SU-DHL-6 (cell line): ENCODE results near the gene SNX2.

Experiments
- H2AFZ ChIP-seq: fragments of 200-600 bp; sonication (generic); 2 replicates; pipeline ENCODE4 v1.6.1; 2014; ENCODE audit warnings: low read depth, mild to moderate bottlenecking, moderate library complexity, mixed read lengths, antibody characterized with exemption, low read length; ENCODE audit not compliant: severe bottlenecking
- H3F3A ChIP-seq: fragments of 200-600 bp; shearing (Covaris generic); 2 replicates; pipeline ENCODE4 v1.6.0; 2016; ENCODE audit warnings: antibody characterized with exemption, mild to moderate bottlenecking; ENCODE audit not compliant: insufficient read depth
- H3K27ac ChIP-seq: fragments of 200-600 bp; sonication (generic); 2 replicates; pipeline ENCODE4 v1.5.1; 2016; ENCODE audit warnings: low read depth, mild to moderate bottlenecking, low read length, moderate library complexity, mixed read lengths
- H3K27me3 ChIP-seq: fragments of 200-600 bp; sonication (generic), shearing (Covaris generic); 2 replicates; pipeline ENCODE4 v1.6.0; 2014; ENCODE audit warnings: mild to moderate bottlenecking, low read length
- H3K36me3 ChIP-seq: fragments of 200-600 bp; sonication (generic); 2 replicates; pipeline ENCODE4 v1.6.1; 2014; ENCODE audit warnings: mild to moderate bottlenecking, low read length, mixed read lengths
- H3K4me2 ChIP-seq: fragments of 300-600, 200-600 bp; shearing (Covaris generic), sonication (generic); 2 replicates; pipeline ENCODE4 v1.6.0; 2014; ENCODE audit warnings: low read length, low read depth, mild to moderate bottlenecking; ENCODE audit not compliant: poor library complexity, severe bottlenecking
- H3K4me3 ChIP-seq: fragments of 200-600 bp; sonication (generic); 2 replicates; pipeline ENCODE4 v1.5.1; 2014; ENCODE audit warnings: antibody characterized with exemption, low read length, mild to moderate bottlenecking, mixed read lengths; ENCODE audit not compliant: insufficient read depth, poor library complexity, severe bottlenecking
- H3K79me2 ChIP-seq: fragments of 200-600 bp; sonication (generic); 2 replicates; pipeline ENCODE4 v1.6.1; 2014; ENCODE audit warnings: mild to moderate bottlenecking, low read length, moderate library complexity; ENCODE audit not compliant: insufficient read depth
- H3K9ac ChIP-seq: fragments of 200-600 bp; sonication (generic); 2 replicates; pipeline ENCODE4 v1.7.0; 2014; ENCODE audit warnings: mild to moderate bottlenecking, low read length
- H3K9me2 ChIP-seq: fragments of 200-600 bp; sonication (generic); replicated peaks from 2 replicates; pipeline ENCODE4 v1.6.1; 2014; ENCODE audit warnings: low read length; ENCODE audit not compliant: insufficient read depth
- H3K9me3 ChIP-seq: fragments of 200-600 bp; sonication (generic); 2 replicates; pipeline ENCODE4 v1.6.1; 2014; ENCODE audit warnings: low read length, mixed read lengths; ENCODE audit not compliant: insufficient read depth
- H4K20me1 ChIP-seq: fragments of 200-600 bp; sonication (generic); 2 replicates; pipeline ENCODE4 v1.6.1; 2014; ENCODE audit warnings: low read depth, mild to moderate bottlenecking, antibody characterized with exemption, low read length, moderate library complexity, mixed read lengths
- EZH2phosphoT487 ChIP-seq: fragments of 200-600 bp; sonication (generic), shearing (Covaris generic); conservative IDR thresholded peaks from 2 replicates; pipeline ENCODE4 v1.6.1; 2018; ENCODE audit warnings: mild to moderate bottlenecking, antibody characterized with exemption, low read length, moderate library complexity, mixed read lengths
- TF ChIP-seq, protein P1 (sequence below): fragments of 200-600 bp; sonication (generic); IDR thresholded peaks from one replicate; pipeline ENCODE4 v1.5.1; 2017; ENCODE audit warnings: antibody characterized with exemption, mild to moderate bottlenecking, low read length, moderate library complexity; ENCODE audit not compliant: insufficient read depth, poor library complexity, severe bottlenecking

SNX2 gene

DNA sequence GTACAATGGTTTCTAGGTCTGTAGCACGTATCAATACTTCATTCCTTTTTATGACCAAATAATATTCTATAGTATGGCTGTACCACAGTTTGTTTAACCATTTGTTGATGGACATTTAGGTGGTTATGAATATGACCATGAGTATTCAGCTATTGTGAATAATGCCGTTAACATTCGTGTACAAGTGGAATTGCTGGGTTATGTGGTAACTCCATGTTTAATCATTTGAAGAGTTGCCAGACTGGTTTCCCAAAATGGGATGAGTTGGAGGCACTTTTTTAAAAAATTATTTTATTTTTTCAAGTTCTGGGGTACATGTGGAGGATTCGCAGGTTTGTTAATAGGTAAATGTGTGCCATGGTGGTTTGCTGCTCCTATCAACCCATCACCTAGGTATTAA is 4.6 kb downstream of the SNX2 start:
- Histone ChIP-seq H3K79me2 (peaks cover 89% of the 10 kb centered on the region), H3F3A (peaks cover 8% of the 10 kb centered on the region), H4K20me1 (peaks cover 15% of the 10 kb centered on the region), H3K9ac (no peak overlapping the region), H3K4me3 (no peak overlapping the region), H3K27ac (no peak overlapping the region), H3K27me3 (no peaks in the 10 kb centered on the region), H3K9me3 (no peaks in the 10 kb centered on the region), H3K4me2 (no peak overlapping the region), H3K9me2 (no peaks in the 10 kb centered on the region), H3K36me3 (no peaks in the 10 kb centered on the region), H2AFZ (no peak overlapping the region)
- TF ChIP-seq, protein P1, sequence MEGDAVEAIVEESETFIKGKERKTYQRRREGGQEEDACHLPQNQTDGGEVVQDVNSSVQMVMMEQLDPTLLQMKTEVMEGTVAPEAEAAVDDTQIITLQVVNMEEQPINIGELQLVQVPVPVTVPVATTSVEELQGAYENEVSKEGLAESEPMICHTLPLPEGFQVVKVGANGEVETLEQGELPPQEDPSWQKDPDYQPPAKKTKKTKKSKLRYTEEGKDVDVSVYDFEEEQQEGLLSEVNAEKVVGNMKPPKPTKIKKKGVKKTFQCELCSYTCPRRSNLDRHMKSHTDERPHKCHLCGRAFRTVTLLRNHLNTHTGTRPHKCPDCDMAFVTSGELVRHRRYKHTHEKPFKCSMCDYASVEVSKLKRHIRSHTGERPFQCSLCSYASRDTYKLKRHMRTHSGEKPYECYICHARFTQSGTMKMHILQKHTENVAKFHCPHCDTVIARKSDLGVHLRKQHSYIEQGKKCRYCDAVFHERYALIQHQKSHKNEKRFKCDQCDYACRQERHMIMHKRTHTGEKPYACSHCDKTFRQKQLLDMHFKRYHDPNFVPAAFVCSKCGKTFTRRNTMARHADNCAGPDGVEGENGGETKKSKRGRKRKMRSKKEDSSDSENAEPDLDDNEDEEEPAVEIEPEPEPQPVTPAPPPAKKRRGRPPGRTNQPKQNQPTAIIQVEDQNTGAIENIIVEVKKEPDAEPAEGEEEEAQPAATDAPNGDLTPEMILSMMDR, result no peak
- TF ChIP-seq EZH2phosphoT487, result no peak

- H3K9me2 ChIP-seq, result no peaks in the 10 kb centered on the region
- H3K27ac ChIP-seq, result no peak overlapping the region
- H3K4me3 ChIP-seq, result no peak overlapping the region
- no peaks in the 10 kb centered on the region for H3K9me3 ChIP-seq
- peaks cover 15% of the 10 kb centered on the region for H4K20me1 ChIP-seq
- peaks cover 96% of the 10 kb centered on the region for H3K79me2 ChIP-seq
- TF ChIP-seq EZH2phosphoT487, result no peak
- TF ChIP-seq, protein P1, result no peak
- H2AFZ ChIP-seq, result no peak overlapping the region
- no peaks in the 10 kb centered on the region for H3K27me3 ChIP-seq
- H3K4me2 ChIP-seq, result no peak overlapping the region
- no peak overlapping the region for H3K9ac ChIP-seq
- peaks cover under 1% of the 10 kb centered on the region; the same call in 1 of the 2 replicates for H3K36me3 ChIP-seq
- peaks cover 8% of the 10 kb centered on the region for H3F3A ChIP-seq
Measured at GRCh38 chr5:122780296-122780695, 5.4 kb downstream of the SNX2 start.

DNA sequence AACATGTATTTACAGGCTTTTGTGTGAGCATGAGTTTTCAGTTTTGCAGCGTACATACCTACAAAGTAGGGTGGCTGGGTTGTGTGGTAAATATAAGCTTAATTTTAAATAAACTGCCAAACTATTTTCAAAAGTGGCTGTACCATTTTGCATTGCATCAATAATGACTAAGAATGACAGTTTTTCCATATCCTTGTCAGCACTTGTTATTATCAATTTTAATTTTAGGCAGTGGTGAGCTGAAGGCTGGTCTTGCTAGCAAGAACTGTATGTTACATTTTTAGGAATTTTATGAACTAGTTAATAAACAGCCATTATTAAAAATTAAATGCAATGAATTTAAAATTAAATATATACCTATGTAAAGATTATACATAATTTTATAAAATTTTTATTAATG is 6.6 kb downstream of the SNX2 start:
- peaks cover 3% of the 10 kb centered on the region for H3F3A ChIP-seq
- TF ChIP-seq, protein P1, result no peak
- no peak for TF ChIP-seq EZH2phosphoT487
- H3K4me2 ChIP-seq, result no peak overlapping the region

More for the DNA sequence above, 6.6 kb downstream of the SNX2 start:
- H3K9ac ChIP-seq, result no peak overlapping the region
- H3K27ac ChIP-seq, result no peak overlapping the region
- peaks cover 9% of the 10 kb centered on the region; the same call in 1 of the 2 replicates for H3K36me3 ChIP-seq
- H3K9me3 ChIP-seq, result no peaks in the 10 kb centered on the region
- no peak overlapping the region for H3K4me3 ChIP-seq
- H3K27me3 ChIP-seq, result no peaks in the 10 kb centered on the region
- no peak overlapping the region for H2AFZ ChIP-seq
- H3K79me2 ChIP-seq, result peaks cover 96% of the 10 kb centered on the region
- no peaks in the 10 kb centered on the region for H3K9me2 ChIP-seq
- H4K20me1 ChIP-seq, result peaks cover 14% of the 10 kb centered on the region
